Measurements from ENCODE around the gene KRT6A.

Gene KRT6A

DNA sequence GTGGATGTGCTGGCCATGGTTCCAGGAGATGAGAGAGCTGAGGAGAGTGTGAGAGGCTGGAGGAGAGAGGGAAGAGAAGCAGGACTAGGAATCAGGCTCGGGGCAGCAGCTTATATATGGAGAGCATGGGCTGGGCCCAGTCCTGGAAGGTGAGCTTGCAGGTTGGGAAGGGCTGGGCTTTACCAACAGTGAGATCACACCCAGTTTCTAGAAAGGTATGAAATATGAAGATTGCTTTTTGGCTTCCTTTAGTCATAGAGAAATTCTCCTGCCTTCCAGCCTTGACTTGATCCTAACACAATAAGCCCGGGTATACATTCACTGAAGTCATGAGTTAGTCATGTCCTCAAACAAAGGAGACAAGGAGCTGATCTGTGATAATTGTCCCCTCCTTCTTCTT lies at the start of gene KRT6A:
KRT6A (minus strand) TSS at position 86 of the 400 bp plus-strand sequence; CDS start at position 17, 69 bp downstream.
- DNase-seq: no peak

DNA sequence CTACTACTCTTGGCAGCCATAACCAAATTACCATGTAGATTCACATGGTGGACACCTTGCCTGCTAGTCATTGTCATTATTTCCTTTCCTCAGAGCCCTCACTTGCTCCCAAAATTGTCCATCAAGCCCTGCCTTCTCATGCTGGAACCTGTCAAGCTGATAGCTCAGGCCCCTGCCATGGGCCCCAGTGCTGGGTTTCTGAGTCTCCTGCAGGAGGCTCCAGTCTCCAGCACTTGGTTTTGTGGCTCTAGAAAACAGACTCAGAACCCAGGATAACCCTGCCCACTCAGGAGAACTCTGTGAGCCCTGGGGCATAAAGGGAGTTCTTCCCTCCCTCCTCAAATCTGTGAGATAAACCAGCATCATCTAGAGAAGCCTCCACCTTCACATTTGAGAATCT lies 49.1 kb upstream of the KRT6A start:
- DNase-seq: no peak

- DNase-seq: no peak
These were observed 48.7 kb upstream of the KRT6A start for GRCh38 chr12:52541709-52542108.

DNA sequence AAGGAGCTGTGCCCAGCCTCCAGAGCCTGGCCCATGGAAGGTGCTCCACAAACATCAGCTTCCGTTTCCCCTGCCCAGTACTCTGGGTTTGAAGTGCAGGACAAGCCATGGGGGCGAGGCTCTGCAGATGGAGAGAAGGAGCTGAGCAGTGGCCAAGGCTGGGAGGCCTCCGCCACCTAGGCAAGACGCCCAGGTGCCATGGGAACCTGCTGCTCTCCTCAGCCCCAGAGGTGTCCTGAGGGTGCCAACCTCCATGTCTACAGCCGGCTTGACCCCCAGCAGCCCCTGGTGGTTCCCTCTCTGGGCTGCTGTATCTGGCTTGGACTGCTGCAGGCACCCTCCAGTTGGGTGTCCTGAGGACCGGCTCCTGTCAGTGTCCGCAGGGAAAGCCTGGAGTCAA lies 47.5 kb upstream of the KRT6A start:
- DNase-seq: no peak

DNA sequence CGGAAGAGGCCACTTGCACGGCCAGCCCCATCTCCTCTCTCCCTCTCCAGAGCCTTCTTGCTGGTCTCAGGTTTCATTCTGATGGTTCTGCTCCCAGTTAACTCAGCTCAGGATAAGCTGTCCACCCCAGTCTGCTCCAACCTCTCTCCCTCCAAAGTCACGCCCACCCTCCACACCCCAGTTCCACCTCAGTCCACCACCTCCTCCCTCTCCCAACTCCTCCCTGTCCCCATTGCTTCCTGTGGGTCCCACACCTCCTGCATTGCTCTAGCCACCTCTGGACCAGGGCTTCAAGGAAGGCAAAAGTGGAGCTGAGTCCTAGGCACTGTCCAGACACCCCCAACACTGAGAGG lies 46.7 kb upstream of the KRT6A start:
- DNase-seq: no peak

GRCh38 chr12:52539083-52539820 lies 46.2 kb upstream of the KRT6A start:
- no peak for DNase-seq

- DNase-seq: no peak
These were observed 44.0 kb upstream of the KRT6A start for GRCh38 chr12:52537101-52537500.

- DNase-seq: no peak
These were observed 42.5 kb upstream of the KRT6A start for GRCh38 chr12:52535574-52535973.

GRCh38 chr12:52534482-52534881 lies 41.4 kb upstream of the KRT6A start:
- no peak for DNase-seq

GRCh38 chr12:52533686-52534470 lies 40.8 kb upstream of the KRT6A start:
- no peak for DNase-seq

GRCh38 chr12:52532636-52533035 lies 39.6 kb upstream of the KRT6A start:
- DNase-seq: no peak

DNA sequence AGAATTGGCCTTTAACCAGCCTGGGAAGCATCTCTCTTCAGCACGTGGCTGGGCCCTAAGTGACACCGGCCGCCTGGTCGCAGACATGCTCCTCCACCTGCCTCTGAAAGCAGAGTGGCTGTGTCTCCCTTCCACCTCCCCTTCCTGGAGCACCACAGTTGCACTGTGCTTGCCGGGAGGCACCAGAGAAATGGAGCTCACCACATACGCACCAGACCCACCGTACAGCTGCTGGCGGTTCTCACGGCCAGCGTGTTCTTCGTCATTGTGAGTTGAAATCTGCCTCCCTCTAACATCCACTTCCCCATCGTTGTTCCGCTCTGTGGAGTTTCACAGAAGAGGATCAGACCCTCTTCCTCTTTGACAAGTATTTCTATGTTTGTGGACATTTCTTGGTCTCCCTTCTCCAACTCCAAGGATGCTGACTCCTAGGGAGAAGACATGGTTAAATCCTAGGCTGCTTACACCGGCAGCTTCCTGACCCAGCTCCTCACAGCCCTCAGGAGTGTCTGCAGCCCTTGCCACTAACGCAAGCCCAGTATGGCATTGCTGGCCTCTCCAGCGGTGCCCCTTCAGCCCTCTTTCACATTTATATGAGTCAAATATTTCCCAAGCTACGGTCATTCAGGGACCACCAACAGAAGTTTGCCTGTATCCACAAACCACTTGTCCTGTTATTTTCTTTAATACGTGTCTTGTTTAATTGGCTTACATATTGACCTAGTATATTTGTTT lies 38.7 kb upstream of the KRT6A start:
- DNase-seq: no peak

GRCh38 chr12:52530905-52531304 lies 37.8 kb upstream of the KRT6A start:
- no peak for DNase-seq

- DNase-seq: no peak
These were observed 37.3 kb upstream of the KRT6A start for GRCh38 chr12:52530366-52530765.

DNA sequence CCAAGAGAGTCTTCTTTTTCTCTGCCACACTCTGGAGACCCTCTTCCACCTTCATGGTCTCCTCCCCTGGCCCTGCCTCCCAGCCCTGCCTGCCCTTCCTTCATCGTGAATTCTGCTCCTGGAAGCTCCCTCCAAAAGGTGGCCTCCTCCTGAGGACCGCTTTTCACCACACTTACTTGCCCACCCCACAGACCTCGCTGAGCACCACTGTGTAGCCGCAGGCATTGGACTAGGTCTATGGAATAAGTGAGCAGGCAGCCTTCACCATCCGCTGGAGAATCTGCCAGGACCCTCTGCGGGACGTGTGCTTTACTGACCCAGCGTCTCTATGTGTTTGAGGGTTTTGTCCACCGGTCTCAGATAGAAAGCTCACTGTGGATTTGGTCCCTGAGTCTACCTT lies 36.8 kb upstream of the KRT6A start:
- DNase-seq: no peak

DNA sequence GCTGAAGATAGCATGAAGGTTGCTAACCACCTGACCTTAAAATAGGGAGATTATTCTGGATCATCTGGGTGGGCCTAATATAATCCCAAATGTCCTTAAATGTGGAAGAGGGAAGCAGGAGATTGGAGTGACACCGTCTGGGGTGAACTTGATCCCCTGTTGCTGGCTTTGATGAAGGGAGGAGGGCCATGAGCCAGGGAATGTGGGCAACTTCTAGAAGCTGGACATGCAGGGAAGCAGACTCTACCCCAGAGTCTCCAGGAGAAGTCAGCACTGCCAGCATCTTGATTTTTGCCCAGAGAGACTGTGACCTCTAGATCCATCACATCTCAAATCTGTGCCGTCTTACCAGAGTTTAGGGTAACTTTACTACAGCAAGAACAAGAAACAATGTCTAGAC lies 36.4 kb upstream of the KRT6A start:
- DNase-seq: no peak

GRCh38 chr12:52528641-52529143 lies 35.6 kb upstream of the KRT6A start:
- no peak for DNase-seq

- DNase-seq: no peak
These were observed 34.2 kb upstream of the KRT6A start for GRCh38 chr12:52527121-52527800.

- DNase-seq: no peak
These were observed 33.5 kb upstream of the KRT6A start for GRCh38 chr12:52526511-52526951.

DNA sequence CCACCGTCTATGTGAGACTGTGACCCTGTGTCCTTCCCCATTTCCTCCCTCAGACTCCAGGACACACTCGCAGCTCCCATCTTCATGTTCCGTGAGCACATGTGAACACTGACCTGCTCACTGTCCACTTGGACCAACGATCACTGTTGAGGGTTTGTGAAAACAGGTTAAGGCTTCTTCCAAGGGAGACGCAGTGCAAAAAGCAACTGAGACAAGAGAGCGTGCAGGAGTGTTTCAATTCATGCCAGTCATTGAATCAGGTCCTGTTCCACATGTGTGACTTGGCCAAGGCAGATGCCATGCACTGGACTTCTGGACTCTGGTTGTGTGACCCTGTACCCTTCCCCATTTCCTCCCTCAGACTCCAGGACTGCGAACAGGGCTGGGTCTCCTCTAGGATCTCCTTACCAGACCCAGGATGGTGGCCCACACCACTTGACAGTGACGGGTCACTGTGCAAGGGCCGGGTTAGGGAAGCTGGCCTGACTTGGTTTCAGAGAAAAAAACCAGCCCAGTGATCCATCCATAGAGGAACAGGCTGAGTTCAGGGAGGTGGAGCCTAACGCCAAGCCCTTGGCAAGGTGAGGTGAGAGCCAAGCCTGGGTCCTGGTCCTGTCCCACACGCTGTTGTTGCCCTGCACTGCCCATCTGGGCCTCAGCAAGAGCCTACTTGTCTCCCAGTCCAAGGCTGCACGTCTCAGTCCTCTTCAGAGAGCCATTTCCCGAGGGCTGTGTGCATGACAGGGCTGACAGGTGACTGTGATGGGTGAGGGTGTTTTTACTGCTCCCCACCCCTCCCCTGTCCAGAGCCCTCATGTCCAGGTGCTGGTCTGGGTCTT lies 32.8 kb upstream of the KRT6A start:
- DNase-seq: no peak

DNA sequence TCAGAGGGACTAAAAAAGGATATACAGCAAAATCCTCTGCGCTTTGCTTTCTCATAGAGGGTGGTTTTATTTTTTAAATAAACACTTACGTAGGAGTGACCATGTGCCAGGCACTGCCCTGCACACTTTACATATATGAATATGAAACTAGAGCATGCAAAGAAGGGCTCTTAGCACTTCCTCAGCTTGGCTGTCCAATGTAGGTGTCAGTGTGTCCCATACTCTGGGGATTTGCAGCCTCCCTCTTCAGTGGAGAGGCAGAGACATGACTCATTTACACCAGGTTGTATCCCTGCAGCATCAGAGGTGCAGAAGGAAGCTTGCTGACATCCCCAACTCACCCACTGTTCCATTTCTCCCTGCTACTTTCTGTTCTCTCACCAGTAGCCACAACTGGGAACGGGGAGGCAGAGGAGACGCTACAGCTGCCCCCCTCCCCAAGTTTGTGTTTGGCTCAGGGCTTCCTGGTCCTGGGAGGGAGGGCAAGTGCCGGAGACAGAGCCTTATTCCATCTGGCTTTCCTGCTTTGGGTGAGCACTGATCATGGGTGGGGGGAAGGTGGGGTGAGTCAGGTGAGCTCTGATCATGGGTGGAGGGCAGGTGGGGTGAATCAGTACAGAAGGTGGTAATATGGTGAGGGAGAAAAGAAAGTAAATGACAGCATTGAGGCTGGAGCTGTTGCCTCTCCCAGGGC lies 32.0 kb upstream of the KRT6A start:
- no peak for DNase-seq
